Measurements from ENCODE around the gene ERVH48-1. TPM values are rescaled to one million over a fixed set of nuclear protein-coding genes. Genes with fewer than 3 reads are reported as not detected.
"Not testable (repeated sequence)": the region's sequence is repeated elsewhere in the genome, so short reads cannot be mapped to it uniquely, and the experiment has no call there.

Gene ERVH48-1
- total and polyA plus RNA-seq, 2 of the 8 experiments (the other 6 are each of a cell fraction or from before 2014, with no cell fraction given), result 4.2 to 17.7 TPM

DNA sequence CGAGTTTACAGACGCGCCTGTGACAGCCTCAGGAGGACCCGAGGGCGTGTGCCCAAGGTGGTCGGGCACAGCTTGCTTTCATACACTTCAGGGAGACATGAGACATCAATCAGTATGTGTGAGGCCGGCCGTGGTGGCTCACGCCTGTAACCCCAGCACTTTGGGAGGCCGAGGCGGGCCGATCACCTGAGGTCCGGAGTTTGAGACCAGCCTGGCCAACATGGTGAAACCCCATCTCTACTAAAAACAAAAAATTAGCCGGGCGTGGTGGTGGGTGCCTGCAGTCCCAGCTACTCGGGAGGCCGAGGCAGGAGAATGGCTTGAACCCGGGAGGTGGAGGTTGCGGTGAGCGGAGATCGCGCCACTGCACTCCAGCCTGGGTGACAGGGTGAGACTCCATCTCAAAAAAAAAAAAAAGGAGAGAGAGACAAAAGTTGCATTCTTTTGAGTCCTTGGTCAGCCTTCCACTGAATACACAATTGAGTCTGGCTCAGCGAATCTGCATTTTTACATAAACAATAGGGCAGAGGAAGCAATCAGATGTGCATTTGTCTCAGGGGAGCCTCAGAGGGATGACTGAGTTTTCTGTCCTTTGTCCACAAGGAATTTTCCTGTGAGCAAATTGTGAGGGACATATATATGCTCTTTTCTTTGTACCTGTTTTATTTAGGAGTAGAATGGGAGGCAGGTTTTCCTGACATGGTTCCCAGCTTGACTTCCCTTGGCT, 2.2 kb upstream of the ERVH48-1 start:
- H3K79me1 ChIP-seq (ENCODE audit: low read depth, low read length); H2BK15ac ChIP-seq (ENCODE audit: low read length); H4K8ac ChIP-seq (ENCODE audit: extremely low read depth, insufficient read depth, low read length); H3K27me3 ChIP-seq (replicated peaks in 1 of 4; ENCODE audit: control insufficient read depth in 3 of 4, extremely low read depth in 1 of 4, insufficient read depth in 3 of 4, low read length in 3 of 4); H3K9ac ChIP-seq (replicated peaks in 1 of 4; ENCODE audit: extremely low read depth in 1 of 4, low read depth in 3 of 4, low read length in 3 of 4); H3K9me3 ChIP-seq (ENCODE audit: insufficient read depth in 2 of 2, low read depth in 1 of 2, low read length in 1 of 2); H3K36me3 ChIP-seq (ENCODE audit: control insufficient read depth in 2 of 4, insufficient read depth in 4 of 4, low read length in 3 of 4); FAIRE-seq; H3K4me2 ChIP-seq (ENCODE audit: insufficient read depth in 1 of 2, low read depth in 2 of 2, low read length in 2 of 2); DNase-seq (ENCODE audit: low read depth in 1 of 2, low spot score in 2 of 2); H4K20me1 ChIP-seq (replicated peaks in 1 of 2; ENCODE audit: control insufficient read depth in 1 of 2, insufficient read depth in 2 of 2, low read length in 2 of 2); H3K14ac ChIP-seq (ENCODE audit: insufficient read length); H3K23me2 ChIP-seq (ENCODE audit: low read depth, low read length); H2AFZ ChIP-seq (ENCODE audit: low read length); H3K4me3 ChIP-seq (ENCODE audit: extremely low read depth in 1 of 4, insufficient read depth in 2 of 4, low read depth in 3 of 4, low read length in 4 of 4); H3K79me2 ChIP-seq (ENCODE audit: control insufficient read depth in 1 of 2, insufficient read depth in 2 of 2, low read length in 2 of 2): not testable (repeated sequence)
- Histone ChIP-seq H2BK12ac (ENCODE audit: low read depth, low read length) (peak overlapping the region; percentile 95; the same call in 1 of the 2 replicates), H3K18ac (ENCODE audit: extremely low read depth, low read length) (peak overlapping the region; percentile 94), H2BK20ac (ENCODE audit: low read length) (peak overlapping the region; percentile 51; the same call in 1 of the 2 replicates), H2BK120ac (replicated peaks; ENCODE audit: low read depth, low read length) (peak overlapping the region; percentile 94), H3K27ac (ENCODE audit: low read depth, low read length) (peak overlapping the region; percentile 32), H3K4me1 (replicated peaks in 1 of 4; ENCODE audit: control insufficient read depth in 3 of 4, insufficient read depth in 4 of 4, low read length in 3 of 4) (peaks cover 11 to 18% (median 14%) of the 10 kb centered on the region in 4 experiments), H4K5ac (ENCODE audit: insufficient read length, low read depth, low read length) (peak overlapping the region; percentile 57), H3K56ac (replicated peaks; ENCODE audit: insufficient read length, low read depth, low read length) (peak overlapping the region; percentile 32), H3K23ac (ENCODE audit: insufficient read length) (peak overlapping the region; percentile 18), H2AK5ac (ENCODE audit: low read depth, low read length) (peak overlapping the region; percentile 95), H3K4ac (replicated peaks; ENCODE audit: insufficient read length, low read depth, low read length) (peak overlapping the region; percentile 74), H4K91ac (replicated peaks; ENCODE audit: insufficient read length, low read length) (peak overlapping the region; percentile 100), H2BK5ac (ENCODE audit: low read depth, low read length) (peak overlapping the region; percentile 98)
- 92% methylated on average over 19 of the region's 23 CpGs; no CpG with 5 or more reads in 1 of the 2 experiments for WGBS, 2 experiments (ENCODE audit: extremely low coverage in 1 of 2, insufficient coverage in 1 of 2, insufficient read length in 1 of 2, insufficient replicate concordance in 2 of 2, low coverage in 1 of 2, low lambda C conversion rate in 2 of 2, missing lambda C conversion rate in 1 of 2)
- POLR2A ChIA-PET (ENCODE audit: partially characterized antibody), result interaction anchor here (0.6 to 3.0 kb wide), 13 partner anchors 9 to 74 kb away, joined by 3 to 10 read pairs (median 4); partner anchors contain the start of gene PKNOX1
- CTCF ChIA-PET (ENCODE audit: partially characterized antibody), result interaction anchor here (1.4 to 3.1 kb wide), 3 partner anchors 9 to 37 kb away, joined by 5 to 10 read pairs (median 6); no protein-coding TSS in a partner anchor
